Erythroblast (primary cell): ENCODE data around the gene MTR.

Experiments
- GATA1 ChIP-seq: IDR thresholded peaks from 2 replicates; pipeline ENCODE4 v1.6.1; 2011; ENCODE audit warnings: low read depth, mild to moderate bottlenecking, control low read depth, low read length, moderate library complexity
- POLR2A ChIP-seq: IDR thresholded peaks from 2 replicates; pipeline ENCODE4 v1.6.1; 2011; ENCODE audit warnings: mild to moderate bottlenecking, low read length

DNA sequence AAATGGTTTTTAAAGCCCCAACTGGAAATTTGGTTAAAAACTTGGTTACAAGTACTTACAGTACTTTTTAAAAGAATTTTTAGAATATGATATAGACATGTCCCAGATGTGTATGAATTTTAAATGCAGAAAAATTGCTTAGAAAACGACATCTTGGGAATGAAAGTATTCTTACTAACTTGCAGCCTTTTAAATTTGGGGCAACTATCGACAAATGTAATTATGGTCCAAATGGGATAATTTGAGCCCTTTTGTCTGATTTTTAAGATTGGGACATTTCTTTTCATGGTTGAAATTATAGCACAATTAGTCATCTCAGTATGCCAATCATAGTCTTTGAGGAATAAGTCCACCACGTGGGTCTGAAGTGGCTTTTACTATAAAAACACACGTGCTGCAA, 43.2 kb upstream of the MTR start:
- TF ChIP-seq POLR2A (no peak), GATA1 (no peak)
